DMS53 treated with DMSO at 0.1 percent for 48 hours (cell line): ENCODE results near the gene C6orf89.
A peak's percentile ranks its signal among the peaks of the same experiment; 100 is the strongest.
"Not testable (repeated sequence)": the region's sequence is repeated elsewhere in the genome, so short reads cannot be mapped to it uniquely, and the experiment has no call there.

Experiments
- DNase-seq: peaks from one replicate; lab custom pipeline; 2025; ENCODE audit not compliant: unreplicated experiment; lab: John Stamatoyannopoulos, UW

The C6orf89 gene

DNA sequence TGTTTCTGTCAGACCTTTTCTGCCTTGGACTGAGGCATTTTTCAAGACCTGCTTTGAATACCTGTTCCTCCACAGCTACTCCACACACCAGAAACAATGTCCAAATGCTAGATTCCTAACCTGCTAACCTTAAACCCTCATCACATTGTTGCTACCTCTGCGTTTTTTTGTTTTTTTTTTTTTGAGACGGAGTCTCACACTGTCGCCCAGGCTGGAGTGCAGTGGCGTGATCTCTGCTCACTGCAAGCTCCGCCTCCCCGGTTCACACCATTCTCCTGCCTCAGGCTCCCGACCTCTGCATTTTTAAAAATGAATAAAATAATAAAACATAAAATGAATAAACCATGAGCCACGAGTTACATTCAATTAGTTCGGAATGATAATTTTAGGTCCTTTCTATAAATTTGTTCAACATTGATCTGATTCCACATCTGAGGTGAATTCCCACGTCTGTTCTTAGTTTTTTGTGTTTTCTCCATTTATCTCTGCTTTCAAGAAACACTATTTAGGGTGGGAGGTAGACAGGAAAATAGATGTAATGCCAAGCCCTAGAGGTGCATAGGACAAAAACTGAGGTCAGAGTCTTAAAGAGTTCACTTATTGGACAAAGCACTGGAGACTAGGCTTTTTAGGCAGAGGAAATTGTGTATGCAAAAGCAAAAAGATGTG, 1.3 kb downstream of the C6orf89 start:
- DNase-seq: no peak

DNA sequence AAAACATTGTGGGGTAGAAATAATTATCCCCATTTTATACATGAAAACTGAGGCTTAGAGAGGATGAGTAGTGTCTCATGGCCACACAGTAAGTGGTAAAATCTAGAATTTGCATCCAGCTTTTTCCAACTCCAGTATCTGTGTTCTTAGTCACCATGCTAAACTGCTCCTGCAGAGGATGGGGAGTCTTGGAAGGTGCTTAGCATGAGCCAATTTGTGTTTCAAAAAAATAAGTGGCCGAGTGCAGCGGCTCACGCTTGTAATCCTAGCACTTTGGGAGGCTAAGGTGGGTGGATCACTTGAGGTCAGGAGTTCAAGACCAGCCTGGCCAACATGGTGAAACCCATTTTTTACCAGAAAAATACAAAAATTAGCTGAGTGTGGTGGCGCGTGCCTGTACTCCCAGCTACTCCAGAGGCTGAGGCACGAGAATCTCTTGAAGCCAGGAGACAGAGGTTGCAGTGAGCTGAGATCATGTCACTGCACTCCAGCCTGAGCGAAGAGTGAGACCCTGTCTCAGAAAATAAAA, 2.4 kb downstream of the C6orf89 start:
- no peak for DNase-seq

DNA sequence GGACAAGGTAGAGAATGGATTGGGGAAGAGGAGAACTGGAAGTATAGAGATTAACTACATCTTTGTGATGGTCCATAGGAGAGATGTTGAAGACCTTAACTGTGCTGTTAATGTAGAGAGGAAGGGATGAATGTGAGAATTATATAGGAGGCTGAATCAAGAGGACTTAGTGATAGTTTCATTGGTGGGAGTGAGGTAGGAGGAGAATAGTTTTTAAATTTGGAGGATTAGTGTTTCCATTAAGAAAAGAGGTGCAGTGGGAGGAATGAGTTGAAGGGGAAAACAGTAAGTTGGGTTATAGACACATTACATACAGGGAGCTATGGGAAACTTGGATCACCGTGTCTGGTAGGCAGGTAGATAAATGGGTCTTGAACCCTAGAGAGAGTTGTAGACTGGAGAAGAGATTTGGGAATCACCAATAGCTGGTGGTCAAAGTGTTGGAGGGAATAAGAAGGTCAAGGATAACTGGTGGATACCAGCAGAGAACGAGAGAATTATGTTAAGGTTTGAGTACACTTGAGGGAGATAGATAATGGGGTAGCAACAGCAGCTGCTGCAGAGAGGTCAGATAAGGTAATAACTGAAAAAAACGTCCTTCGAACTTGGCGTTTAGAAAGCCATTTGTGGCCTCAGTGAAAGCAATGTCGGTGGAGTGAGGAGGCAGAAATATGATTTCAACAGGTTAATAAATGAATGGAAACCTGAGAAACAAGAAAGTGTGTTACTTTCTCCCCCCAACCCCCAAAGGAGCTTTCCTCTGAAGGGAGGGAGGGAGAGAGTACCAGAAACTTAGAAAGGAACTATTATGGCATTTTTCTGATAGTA, 3.1 kb downstream of the C6orf89 start:
- no peak for DNase-seq

DNA sequence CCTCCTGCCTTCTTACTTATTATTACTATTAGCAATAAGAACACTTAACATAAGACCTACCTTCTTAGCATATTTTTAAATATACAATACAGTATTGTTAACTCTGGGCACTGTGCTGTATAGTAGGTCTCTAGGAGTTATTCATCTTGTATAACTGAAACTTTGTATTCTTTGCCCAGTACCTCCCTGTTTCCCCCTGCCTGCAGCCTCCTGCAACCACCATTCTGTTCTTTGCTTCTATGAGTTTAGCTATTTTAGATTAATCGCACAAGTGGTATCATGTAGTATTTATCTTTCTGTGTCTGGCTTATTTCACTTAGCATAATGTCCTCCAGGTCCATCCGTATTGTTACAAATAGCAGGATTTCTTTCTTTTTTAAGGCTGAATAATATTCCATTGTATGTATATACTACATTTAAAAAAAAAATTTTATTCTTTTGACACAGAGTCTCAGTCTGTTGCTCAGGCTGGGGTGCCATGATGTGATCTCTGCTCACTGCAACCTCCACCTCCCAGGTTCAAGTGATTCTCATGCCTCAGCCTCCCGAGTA, 4.4 kb downstream of the C6orf89 start:
- no peak for DNase-seq

DNA sequence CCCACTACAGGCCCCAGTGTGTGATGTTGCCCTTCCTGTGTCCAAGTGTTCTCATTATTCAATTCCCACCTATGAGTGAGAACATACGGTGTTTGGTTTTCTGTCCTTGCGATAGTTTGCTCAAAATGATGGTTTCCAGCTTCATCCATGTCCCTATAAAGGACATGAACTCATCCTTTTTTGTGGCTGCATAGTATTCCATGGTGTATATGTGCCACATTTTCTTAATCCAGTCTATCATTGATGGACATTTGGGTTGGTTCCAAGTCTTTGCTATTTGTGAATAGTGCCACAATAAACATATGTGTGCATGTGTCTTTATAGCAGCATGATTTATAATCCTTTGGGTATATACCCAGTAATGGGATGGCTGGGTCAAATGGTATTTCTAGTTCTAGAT, 5.4 kb downstream of the C6orf89 start:
- DNase-seq: not testable (repeated sequence)

DNA sequence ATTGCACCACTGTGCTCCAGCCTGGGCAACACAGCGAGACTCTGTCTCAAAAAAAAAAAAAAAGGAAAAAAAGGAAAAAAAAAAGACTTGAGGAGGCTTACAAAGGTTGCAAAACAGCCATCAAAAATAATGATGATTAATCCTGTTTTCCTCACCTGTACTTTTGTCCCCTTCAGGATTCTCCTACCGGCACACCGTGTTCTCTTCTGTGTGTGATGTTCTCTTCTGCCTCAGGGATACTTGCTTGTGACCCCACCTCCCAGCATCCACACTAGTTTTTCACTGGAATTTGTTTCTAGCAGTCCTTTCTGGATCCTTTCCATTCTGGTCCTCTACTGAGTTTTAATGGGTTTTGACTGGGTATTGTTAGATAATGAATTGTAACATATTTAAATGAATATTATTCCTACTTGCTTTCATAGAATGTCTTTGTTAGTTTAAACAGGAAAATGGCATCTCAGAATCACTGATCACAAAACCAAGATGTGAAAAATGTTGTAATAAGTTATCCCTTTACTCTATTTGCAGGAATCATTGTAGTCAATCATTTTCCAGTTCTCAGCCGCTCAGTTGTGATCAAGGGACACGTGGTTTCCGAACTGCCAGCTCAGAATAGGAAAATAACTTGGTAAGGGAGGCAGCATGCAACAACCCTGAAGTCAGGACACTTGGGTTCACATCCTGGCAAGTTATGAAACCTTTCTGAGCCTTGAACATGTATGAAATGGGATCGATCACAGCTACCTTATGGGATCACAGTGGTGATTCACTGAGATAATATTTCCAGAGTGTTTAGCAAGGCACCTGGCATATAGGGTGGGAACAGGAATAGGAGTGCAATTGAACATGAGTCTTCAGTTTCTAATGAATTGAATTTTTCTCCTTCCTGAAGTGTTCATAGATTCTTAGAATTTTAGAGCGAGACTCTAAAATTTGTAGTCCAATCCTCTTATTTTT, 8.5 kb downstream of the C6orf89 start:
- no peak for DNase-seq

DNA sequence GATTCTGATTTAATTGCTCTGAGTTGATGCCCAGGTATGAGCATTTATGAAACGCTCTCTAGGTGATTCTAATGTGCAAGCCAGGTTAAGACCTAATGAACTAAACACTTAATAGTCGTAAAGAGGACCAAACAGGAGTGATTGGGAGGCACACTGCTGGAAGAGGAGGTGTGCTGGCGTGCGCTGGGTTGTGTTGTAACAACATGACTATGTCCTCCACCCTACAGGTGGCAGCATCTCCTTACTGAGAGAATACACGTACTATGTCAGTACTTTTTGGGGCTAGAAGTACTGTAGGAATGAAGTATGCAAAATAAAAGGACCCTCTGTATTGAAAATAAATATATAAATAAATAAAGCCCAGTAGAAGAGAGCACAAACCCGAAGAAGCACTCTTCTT, 11.9 kb downstream of the C6orf89 start:
- DNase-seq: no peak

DNA sequence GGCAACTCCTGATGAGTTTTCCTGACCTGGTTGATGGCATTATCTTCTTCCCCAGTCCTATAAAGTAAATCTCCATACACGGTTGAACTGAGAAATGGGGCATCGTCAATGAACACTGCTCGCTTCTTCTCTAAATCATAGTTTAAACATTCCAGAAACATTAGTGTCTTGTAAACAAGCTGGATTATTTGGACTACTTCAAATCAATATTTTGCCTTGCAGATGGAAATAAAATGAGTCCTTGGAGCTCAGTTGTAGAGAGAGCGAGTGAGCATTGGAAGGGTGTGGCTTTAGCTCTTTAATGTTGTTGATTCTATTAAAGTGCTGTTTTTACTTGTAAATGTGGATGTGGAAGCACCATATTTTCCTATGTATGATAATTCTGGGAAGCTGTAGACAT, 18.4 kb downstream of the C6orf89 start:
- DNase-seq: no peak

DNA sequence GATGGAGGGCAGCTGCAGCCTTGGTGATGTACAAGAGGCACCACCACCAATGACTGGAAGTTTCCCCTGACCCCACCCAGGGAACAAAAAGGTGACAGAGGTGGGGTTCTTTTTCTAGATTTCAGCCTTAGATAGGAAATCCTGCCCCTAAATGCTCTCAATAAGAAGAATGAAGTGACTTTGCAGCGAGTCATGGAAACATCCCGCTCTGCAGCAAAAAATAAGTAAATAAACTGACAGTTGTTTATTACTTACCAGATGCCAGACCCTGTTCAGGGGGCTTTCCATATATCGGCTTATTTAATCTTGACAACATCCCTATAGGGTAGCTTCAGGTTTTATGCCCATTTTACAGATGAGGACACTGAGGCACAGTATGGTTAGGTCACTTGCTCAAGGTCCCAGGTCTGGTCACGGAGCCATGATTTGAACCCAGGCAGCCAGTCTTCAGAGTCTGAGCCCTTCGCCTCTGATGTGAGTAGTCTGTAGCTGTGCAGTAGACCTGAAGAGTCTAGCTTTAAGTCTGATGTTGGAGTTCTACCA, 19.2 kb downstream of the C6orf89 start:
- DNase-seq: no peak

DNA sequence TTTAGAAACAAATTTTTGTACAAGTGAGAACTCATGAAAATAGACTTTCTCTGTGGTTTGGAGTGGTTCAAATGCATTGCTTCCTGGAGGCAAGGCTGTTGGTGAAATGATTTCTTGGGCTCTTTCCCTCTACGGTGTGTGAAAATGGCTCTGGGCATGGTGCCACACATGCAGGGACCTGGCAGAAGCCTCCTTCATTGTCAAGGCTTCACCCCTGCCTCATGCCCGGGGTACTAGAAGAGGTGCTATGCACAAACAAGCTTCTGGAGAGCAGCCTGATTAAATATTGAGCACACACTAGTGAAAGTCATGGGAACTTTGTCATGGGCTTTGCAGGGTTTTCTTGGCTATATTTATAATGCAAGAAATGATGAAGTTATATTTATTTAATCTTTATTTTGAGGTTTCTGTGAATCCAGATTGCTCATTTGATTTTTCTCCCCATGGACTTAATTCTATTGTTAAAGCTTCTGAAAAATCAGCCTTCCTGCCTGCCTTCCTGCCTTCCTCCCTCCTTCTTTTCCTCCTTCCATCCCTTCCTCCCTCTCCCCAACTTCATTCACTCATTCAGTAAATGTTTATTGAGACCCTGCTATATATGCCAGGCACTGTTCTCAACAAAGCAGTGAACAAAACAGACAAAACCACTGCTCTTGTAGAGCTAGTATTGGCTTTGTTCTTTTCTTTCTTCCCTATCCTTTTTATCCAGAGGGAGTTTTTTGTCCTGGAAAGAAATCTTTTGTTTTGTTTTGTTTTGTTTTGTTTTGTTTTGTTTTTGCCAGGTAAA, 21.0 kb downstream of the C6orf89 start:
- DNase-seq: no peak

DNA sequence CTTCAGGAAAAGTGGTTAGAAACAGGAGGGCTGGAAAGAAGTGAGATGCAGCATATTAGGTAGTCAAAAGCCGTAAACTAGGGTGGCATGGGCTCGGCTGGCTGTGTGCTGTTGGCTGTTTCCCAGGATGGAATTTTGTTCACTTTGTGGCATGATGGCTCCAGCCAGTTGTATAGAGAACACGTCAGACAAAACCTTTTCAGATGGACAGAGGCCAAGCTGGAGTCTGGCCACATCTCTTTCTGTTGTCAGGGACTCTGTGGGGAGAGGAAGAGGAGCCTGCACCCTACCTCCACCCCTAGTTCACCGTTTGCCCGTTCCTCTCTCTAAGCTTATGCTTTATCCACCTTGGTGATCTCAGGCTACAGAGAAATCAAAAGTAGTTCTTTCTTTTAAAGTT, 22.0 kb downstream of the C6orf89 start:
- no peak for DNase-seq

DNA sequence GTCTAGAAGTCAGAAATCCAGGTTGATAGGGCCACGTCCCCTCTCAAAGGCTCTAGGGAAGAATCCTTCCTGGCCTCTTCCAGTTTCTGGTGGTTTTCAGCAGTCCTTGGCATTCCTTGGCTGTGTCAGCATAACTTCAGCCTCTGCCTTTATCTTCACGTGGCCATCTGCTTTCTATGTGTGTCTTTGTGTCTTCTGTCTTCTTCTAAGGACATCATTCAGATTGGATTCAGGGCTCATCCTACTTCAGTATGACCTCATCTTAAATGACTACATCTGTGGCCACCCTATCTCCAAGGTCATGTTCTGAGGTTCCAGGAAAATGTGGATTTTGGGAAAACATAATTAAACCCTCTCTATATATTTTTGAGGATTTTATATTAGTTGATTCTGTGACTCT, 23.0 kb downstream of the C6orf89 start:
- no peak for DNase-seq

DNA sequence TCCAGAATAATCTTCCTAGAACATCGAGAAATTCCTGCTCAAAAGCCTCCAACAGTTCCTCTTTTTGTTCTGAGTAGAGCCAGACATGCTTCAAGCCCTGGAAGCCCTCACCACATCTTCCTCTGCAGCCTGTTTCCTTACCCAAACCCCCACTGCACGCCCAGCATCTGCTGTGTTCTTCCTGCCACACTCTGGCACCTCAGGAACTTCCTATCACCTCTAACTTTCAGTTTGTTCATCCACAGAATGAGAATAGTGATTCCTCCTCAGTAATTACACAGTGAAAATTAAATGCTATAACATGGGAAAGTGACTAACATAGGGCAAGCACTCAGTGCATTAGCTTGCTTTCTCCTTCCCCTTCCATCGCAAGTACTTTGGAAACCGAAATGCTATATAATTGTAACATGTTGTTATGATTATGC, 26.3 kb downstream of the C6orf89 start:
- DNase-seq: no peak

DNA sequence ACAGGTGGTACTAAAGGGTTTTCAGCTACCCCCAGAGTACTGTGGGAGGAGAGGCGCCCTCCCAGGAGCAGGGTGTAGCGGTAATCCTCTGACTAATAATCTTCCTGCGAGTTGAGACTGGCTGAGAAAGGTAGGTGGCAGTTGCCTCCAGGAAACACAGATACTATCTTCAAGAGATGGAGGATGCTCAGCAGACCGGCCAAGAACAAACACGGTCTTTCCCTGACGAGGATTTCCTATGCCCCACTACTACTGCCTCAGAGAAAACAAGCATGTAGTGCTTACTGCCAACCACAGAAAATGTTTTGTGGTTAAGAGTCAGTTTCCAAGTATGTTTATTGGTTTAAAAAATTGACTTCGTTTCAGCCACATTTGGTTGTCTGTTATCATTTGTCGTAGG, 26.8 kb downstream of the C6orf89 start:
- no peak for DNase-seq

DNA sequence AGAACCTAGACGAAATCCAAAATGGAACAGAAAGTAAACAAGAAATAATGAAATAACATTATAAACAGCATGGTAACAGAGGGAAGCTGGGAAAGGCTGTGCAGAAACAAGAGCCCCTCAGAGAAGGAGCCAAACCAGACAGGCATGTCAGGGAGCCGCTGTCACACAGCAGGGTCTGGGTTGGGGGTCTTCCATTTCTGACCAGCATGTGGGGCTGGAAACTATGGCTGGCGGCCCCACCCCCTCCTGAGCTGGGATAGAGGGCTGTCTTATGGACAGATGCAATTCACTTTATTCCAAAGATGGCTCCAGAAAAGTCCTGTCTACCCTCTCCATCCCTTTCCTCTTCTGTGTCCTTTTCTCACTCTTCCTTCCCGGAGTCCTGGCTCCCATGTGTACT, 27.3 kb downstream of the C6orf89 start:
- DNase-seq: no peak

DNA sequence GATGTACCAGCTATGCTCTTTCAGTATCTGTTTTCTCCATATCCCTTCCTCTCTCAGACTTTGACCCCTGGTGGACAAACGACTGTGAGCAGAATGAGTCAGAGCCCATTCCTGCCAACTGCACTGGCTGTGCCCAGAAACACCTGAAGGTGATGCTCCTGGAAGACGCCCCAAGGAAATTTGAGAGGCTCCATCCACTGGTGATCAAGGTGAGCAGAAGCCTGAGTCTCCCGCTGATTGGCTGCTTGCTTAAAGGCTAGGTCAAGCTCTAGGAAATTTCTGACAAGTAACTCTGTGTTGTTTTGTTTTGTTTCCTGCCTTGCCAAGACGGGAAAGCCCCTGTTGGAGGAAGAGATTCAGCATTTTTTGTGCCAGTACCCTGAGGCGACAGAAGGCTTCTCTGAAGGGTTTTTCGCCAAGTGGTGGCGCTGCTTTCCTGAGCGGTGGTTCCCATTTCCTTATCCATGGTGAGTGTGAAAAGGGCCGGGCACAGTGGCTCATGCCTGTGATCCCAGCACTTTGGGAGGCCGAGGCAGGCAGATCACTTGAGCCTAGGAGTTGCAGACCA, 28.6 kb downstream of the C6orf89 start:
- DNase-seq: peak; percentile 27

DNA sequence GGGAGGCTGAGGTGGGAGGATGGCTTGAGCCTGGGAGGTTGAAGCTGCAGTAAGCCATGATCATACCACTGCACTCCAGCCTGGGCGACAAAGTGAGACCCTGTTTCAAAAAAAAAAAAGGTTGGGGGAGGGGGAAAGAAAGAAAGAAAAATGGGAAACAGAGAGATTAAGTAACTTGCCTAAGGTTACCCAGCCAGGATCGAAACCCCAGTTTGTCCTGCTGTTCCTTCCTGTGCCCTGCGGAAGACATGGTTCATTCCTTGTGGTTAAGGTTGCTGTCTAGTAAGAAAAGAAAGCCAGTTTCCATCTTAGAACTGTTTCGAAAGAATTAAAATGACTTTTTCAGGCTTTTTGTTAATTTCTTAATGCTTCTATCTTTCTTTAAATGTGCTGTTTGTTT, 29.8 kb downstream of the C6orf89 start:
- DNase-seq: no peak

DNA sequence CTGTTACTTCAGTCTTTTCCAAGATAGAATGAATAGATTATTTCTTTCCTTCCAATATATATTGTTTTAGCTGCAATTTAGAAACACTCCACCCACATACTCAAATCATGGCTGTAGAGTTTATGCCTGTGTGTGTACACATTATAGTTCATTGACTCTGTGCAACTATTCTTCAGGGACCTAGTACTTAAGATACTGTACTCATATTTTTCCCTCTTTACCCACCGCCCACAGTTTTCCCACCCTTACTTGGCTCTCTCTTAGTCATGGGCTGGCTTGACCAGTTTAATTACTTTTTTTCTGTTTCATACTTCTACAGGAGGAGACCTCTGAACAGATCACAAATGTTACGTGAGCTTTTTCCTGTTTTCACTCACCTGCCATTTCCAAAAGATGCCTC, 30.4 kb downstream of the C6orf89 start:
- no peak for DNase-seq

DNA sequence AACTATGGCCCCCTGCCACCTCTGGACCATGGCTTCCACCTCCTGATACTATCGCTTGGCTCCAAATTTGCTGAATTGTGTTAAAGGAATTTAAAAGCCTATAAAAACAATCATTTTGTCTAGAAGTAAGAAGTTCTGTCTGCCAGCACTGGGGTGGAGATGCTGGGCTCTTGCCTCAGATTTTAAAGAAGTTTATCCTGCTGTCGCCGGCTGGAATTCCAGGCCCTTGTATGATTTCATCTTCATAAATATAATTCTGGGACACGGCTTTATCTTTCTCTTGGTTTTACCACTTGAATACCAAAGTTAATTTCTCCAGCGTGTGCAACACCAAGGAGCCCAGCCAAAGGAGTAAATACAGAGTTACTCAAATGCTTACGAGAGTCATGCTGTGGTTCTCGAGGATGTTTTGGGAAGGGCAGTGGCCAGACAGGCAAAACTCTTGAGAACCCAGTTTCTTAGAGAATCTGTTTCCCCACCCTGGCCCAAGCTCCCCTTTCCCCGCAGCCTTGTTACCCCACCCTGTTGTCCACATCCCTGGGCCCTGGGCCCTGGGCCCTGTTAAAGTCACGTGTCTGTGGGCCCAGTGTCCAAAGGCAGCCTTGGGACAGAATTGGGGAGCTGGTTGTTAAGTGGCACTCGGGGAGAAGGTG, 31.9 kb downstream of the C6orf89 start:
- DNase-seq: no peak
